Hematopoietic multipotent progenitor cell treated with erythropoietin and hydrocortisone succinate and interleukin-3 and kit ligand, for 8 days (in vitro differentiated cells): ENCODE measurements around the gene NLGN4Y.
"Not testable (repeated sequence)": the region's sequence is repeated elsewhere in the genome, so short reads cannot be mapped to it uniquely, and the experiment has no call there.

ENCODE experiments used
- DNase-seq: peaks from one replicate; pipeline ENCODE4 v3.0.0-alpha.2; 2015

Gene NLGN4Y

DNA sequence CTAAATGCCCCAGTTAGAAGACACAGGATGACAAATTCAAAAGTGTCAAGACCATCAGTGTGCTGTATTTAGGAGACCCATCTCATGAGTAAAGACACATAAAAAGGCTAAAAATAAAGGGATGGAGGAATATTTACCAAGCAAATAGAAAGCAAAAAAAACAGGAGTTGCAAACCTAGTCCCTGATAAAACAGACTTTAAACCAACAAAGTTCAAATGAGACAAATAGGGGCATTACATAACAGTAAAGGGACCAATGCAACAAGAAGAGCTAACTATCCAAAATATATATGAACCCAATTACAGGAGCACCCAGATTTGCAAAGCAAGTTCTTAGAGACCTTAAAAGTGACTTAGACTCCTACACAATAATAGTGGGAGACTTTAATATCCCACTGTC lies 336.1 kb downstream of the NLGN4Y start:
- no peak for DNase-seq

DNA sequence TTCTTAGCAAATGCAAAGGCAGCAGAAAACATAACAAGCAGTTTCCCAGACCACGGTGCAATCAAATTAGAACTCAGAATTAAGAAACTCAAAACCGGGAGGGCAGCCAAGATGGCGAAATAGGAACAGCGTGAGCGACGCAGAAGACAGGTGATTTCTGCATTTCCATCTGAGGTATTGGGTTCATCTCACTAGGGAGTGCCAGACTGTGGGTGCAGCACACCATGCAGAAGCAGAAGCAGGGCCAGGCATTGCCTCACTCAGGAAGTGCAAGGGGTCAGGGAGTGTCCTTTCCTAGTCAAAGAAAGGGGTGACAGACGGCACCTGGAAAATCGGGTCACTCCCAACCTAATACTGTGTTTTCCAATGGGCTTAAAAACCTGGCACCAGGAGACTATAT lies 336.7 kb downstream of the NLGN4Y start:
- not testable (repeated sequence) for DNase-seq

GRCh38 chrY:14871971-14872370 lies 347.6 kb downstream of the NLGN4Y start:
- DNase-seq, result no peak
